Muscle layer of duodenum (tissue), 2 donors: Measurements from ENCODE around the gene CABP5.

ENCODE experiments used
- H3K27ac ChIP-seq: one replicate; pipeline ENCODE4 v1.7.0; 2013; ENCODE audit warnings: mild to moderate bottlenecking, low read length
- H3K27me3 ChIP-seq: one replicate; pipeline ENCODE4 v1.7.0; 2013; ENCODE audit warnings: low read depth, mild to moderate bottlenecking, control low read depth, low read length
- H3K36me3 ChIP-seq, 2 donors: one replicate each; pipeline ENCODE4 v1.7.0; 2013; ENCODE audit warnings: low read length in 2 of 2, control low read depth in 1 of 2, mild to moderate bottlenecking in 1 of 2; ENCODE audit not compliant: insufficient read depth in 2 of 2, control insufficient read depth in 1 of 2
- H3K4me1 ChIP-seq, 2 donors: one replicate each; pipeline ENCODE4 v1.7.0; 2013; ENCODE audit warnings: low read length in 2 of 2, mild to moderate bottlenecking in 2 of 2, control low read depth in 1 of 2, moderate library complexity in 1 of 2; ENCODE audit not compliant: insufficient read depth in 2 of 2, control insufficient read depth in 1 of 2
- H3K4me3 ChIP-seq, 2 donors: one replicate each; pipeline ENCODE4 v1.7.0; 2013; ENCODE audit warnings: low read length in 2 of 2, low read depth in 1 of 2, mild to moderate bottlenecking in 1 of 2
- H3K9me3 ChIP-seq, 2 donors: one replicate each; pipeline ENCODE4 v1.7.0; 2013; ENCODE audit warnings: low read length in 2 of 2, control low read depth in 1 of 2, mild to moderate bottlenecking in 1 of 2; ENCODE audit not compliant: control insufficient read depth in 1 of 2
- donor health status: healthy.

The CABP5 gene

GRCh38 chr19:48061401-48062344 is 17.8 kb upstream of the CABP5 start:
- Histone ChIP-seq H3K27ac (no peak overlapping the region), H3K36me3 (peaks cover 0 to 25% of the 10 kb centered on the region in 2 donors), H3K9me3 (no peaks in the 10 kb centered on the region), H3K4me3 (no peak overlapping the region), H3K27me3 (no peaks in the 10 kb centered on the region), H3K4me1 (no peaks in the 10 kb centered on the region)

- Histone ChIP-seq H3K4me3 (no peak overlapping the region), H3K27ac (no peak overlapping the region), H3K4me1 (no peaks in the 10 kb centered on the region), H3K27me3 (no peaks in the 10 kb centered on the region), H3K36me3 (peaks cover 0 to 19% of the 10 kb centered on the region in 2 donors), H3K9me3 (no peaks in the 10 kb centered on the region)
Measured at GRCh38 chr19:48060381-48060780, 16.5 kb upstream of the CABP5 start.

- Histone ChIP-seq H3K27me3 (no peaks in the 10 kb centered on the region), H3K36me3 (peaks cover 4 to 19% of the 10 kb centered on the region in 2 donors), H3K9me3 (no peaks in the 10 kb centered on the region)
Measured at GRCh38 chr19:48059331-48059730, 15.5 kb upstream of the CABP5 start.

GRCh38 chr19:48053856-48054255 is 10.0 kb upstream of the CABP5 start:
- Histone ChIP-seq H3K4me1 (no peaks in the 10 kb centered on the region), H3K4me3 (no peak overlapping the region), H3K36me3 (peaks cover 8 to 35% of the 10 kb centered on the region in 2 donors), H3K9me3 (no peaks in the 10 kb centered on the region), H3K27me3 (no peaks in the 10 kb centered on the region), H3K27ac (no peak overlapping the region)

More at GRCh38 chr19:48059331-48059730, 15.5 kb upstream of the CABP5 start:
- H3K4me3 ChIP-seq = no peak overlapping the region
- no peak overlapping the region for H3K27ac ChIP-seq
- no peaks in the 10 kb centered on the region for H3K4me1 ChIP-seq

GRCh38 chr19:48053076-48053475 is 9.2 kb upstream of the CABP5 start:
- Histone ChIP-seq H3K27ac (no peak overlapping the region), H3K9me3 (no peaks in the 10 kb centered on the region), H3K27me3 (no peaks in the 10 kb centered on the region), H3K4me3 (no peak overlapping the region), H3K36me3 (peaks cover 8 to 42% of the 10 kb centered on the region in 2 donors), H3K4me1 (no peaks in the 10 kb centered on the region)

DNA sequence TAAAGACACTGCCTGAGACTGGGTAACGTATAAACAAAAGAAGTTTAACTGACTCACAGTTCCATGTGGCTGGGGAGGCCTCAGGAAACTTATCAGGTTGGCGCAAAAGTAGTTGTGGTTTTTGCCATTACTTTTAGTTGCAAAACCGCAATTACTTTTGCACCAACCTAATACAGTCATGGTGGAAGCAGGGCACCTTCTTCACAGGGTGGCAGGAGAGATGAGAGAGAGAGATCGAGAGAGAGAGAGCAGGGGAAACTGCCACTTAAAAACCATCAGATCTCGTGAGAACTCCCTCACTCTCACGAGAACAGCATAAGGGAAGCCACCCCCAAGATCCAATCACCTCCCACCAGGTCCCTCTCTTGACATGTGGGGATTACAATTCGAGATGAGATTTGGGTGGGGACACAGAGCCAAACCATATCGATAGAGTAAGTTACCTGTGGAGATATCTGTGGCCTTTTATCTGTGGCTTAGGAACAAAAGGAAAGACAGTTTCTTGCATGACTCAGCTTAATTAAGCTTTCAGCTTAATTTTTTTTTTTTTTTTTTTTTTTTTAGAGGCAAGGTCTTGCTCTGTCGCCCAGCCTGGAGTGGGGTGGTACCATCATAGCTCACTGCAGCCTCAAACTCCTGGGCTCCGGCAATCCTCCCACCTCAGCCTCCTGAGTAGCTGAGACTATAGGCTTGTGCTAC is 7.6 kb upstream of the CABP5 start:
- Histone ChIP-seq H3K4me3 (no peak overlapping the region), H3K27ac (no peak overlapping the region), H3K36me3 (peaks cover 8 to 52% of the 10 kb centered on the region in 2 donors), H3K27me3 (no peaks in the 10 kb centered on the region), H3K4me1 (no peaks in the 10 kb centered on the region), H3K9me3 (no peaks in the 10 kb centered on the region)

DNA sequence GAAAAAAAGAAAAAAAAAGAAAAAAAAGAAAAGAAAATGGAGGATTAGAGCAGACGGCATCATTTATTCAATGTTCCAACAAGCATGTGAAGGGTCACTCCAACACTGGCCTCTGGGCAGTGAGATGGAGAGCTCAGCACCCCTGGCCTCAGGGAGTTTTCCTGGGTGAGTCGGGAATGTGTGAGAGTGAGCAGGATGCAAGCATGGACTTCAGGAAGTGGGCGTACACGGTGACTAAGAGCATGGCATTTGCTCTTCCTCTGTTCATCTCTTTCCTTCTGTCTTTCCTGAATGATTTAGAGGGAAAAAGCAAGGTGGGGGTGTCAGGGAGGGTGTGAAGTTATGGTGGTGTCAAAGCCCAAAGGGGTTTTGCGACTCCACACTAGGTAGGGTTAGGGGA is 682 bp upstream of the CABP5 start:
- Histone ChIP-seq H3K27ac (no peak overlapping the region), H3K9me3 (no peaks in the 10 kb centered on the region), H3K4me1 (no peaks in the 10 kb centered on the region), H3K36me3 (peaks cover 0 to 21% of the 10 kb centered on the region in 2 donors), H3K4me3 (no peak overlapping the region), H3K27me3 (no peaks in the 10 kb centered on the region)

DNA sequence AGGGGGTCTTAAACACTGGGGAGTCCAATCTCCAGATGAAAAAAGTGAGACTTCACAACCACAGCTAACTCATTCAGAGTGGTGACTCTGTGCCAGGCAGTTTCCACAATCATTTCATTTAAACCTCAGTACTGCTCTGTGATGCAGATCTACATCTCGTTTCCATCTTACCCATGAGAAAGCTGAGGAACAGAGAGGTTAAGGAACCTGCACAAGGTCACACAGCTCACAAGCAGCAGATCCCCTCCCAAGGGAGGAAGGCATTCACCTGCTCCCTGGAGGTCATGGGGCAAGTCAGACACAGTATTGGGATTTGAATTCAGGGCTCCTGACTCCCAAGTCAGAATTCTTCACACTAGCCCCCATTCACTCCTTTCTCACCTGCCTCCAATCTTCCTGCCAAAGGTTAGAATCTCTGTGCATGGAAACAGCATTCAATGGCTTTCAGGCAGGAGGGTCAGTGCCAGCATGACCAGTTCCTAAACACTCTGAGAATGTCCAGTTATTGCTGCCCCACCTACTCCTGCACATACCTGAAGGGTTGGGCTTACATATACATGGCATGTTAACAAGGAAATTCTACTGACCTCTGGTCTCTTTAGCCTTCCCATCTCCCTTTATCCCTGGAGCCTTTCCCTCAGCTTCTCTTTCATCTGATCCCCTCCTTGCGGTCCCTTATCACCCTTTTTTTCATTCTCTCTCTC is 1.9 kb downstream of the CABP5 start:
- no peaks in the 10 kb centered on the region for H3K27me3 ChIP-seq

GRCh38 chr19:48036765-48037164 is 7.1 kb downstream of the CABP5 start:
- no peaks in the 10 kb centered on the region for H3K27me3 ChIP-seq
- H3K9me3 ChIP-seq = peaks cover 12% of the 10 kb centered on the region in 2 donors
- no peak overlapping the region for H3K4me3 ChIP-seq
- no peaks in the 10 kb centered on the region for H3K36me3 ChIP-seq
- H3K4me1 ChIP-seq = no peaks in the 10 kb centered on the region
- H3K27ac ChIP-seq = no peak overlapping the region

More for the DNA sequence above, 1.9 kb downstream of the CABP5 start:
- Histone ChIP-seq H3K4me1 (no peaks in the 10 kb centered on the region), H3K4me3 (no peak overlapping the region), H3K9me3 (peaks cover under 1 to 3% of the 10 kb centered on the region in 2 donors), H3K36me3 (no peaks in the 10 kb centered on the region), H3K27ac (no peak overlapping the region)

- H3K27me3 ChIP-seq = no peaks in the 10 kb centered on the region
- H3K4me3 ChIP-seq = no peak overlapping the region
- H3K4me1 ChIP-seq = no peaks in the 10 kb centered on the region
- peaks cover 12% of the 10 kb centered on the region in 2 donors for H3K9me3 ChIP-seq
- H3K36me3 ChIP-seq = no peaks in the 10 kb centered on the region
- H3K27ac ChIP-seq = no peak overlapping the region
Measured at GRCh38 chr19:48033604-48034003, 10.3 kb downstream of the CABP5 start.

- H3K9me3 ChIP-seq = no peaks in the 10 kb centered on the region
- no peak overlapping the region for H3K27ac ChIP-seq
- no peaks in the 10 kb centered on the region for H3K27me3 ChIP-seq
- H3K4me3 ChIP-seq = no peak overlapping the region
- no peaks in the 10 kb centered on the region for H3K4me1 ChIP-seq
- no peaks in the 10 kb centered on the region for H3K36me3 ChIP-seq
Measured at GRCh38 chr19:48030073-48030472, 13.8 kb downstream of the CABP5 start.
